GM13976 (cell line): Measurements from ENCODE around the gene RNU2-63P.

Source experiments
- DNase-seq: peaks from one replicate; pipeline ENCODE4 v3.0.0; 2012; ENCODE audit warnings: low spot score
- in situ Hi-C: fragments of 300-500 bp; cut with MboI; formaldehyde crosslinking; loops from one replicate; pipeline ENCODE4 v1.12.0; 2022; ENCODE audit warnings: low sequenced_read_pairs, mixed read lengths, inconsistent platforms; ENCODE audit not compliant: unreplicated experiment
- TF ChIP-seq, protein P1 (sequence below): IDR thresholded peaks from 2 replicates; pipeline ENCODE4 v1.5.1; 2012; ENCODE audit warnings: borderline replicate concordance, mild to moderate bottlenecking; ENCODE audit not compliant: insufficient read depth; ENCODE audit errors: extremely low read depth, missing control alignments, control extremely low read depth

RNU2-63P gene

GRCh38 chr2:88055371-88056128, 39.2 kb upstream of the RNU2-63P start, which contains the start of gene KRCC1:
Gene KRCC1 (minus strand): TSS chr2:88055783. CDS start chr2:88028563, 27,220 bp downstream.
- DNase-seq, result peak; percentile 97
- in situ Hi-C loops, result loop anchor here (25.0 kb wide), 1 partner anchor 607 kb away; no protein-coding TSS in a partner anchor
- TF ChIP-seq, protein P1, sequence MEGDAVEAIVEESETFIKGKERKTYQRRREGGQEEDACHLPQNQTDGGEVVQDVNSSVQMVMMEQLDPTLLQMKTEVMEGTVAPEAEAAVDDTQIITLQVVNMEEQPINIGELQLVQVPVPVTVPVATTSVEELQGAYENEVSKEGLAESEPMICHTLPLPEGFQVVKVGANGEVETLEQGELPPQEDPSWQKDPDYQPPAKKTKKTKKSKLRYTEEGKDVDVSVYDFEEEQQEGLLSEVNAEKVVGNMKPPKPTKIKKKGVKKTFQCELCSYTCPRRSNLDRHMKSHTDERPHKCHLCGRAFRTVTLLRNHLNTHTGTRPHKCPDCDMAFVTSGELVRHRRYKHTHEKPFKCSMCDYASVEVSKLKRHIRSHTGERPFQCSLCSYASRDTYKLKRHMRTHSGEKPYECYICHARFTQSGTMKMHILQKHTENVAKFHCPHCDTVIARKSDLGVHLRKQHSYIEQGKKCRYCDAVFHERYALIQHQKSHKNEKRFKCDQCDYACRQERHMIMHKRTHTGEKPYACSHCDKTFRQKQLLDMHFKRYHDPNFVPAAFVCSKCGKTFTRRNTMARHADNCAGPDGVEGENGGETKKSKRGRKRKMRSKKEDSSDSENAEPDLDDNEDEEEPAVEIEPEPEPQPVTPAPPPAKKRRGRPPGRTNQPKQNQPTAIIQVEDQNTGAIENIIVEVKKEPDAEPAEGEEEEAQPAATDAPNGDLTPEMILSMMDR, result no peak

- in situ Hi-C loops, result loop anchor here (25.0 kb wide), 1 partner anchor 607 kb away; no protein-coding TSS in a partner anchor
- TF ChIP-seq, protein P1, result no peak
- peak; percentile 24 for DNase-seq
Observed at GRCh38 chr2:88054782-88055370, 38.5 kb upstream of the RNU2-63P start.

GRCh38 chr2:88053934-88054781, 37.8 kb upstream of the RNU2-63P start:
- in situ Hi-C loops, result loop anchor here (25.0 kb wide), 1 partner anchor 608 kb away; no protein-coding TSS in a partner anchor
- DNase-seq, result no peak
- TF ChIP-seq, protein P1, result no peak

GRCh38 chr2:88053296-88053695, 36.9 kb upstream of the RNU2-63P start:
- DNase-seq, result no peak
- TF ChIP-seq, protein P1, result no peak
- in situ Hi-C loops, result loop anchor here (25.0 kb wide), 1 partner anchor 609 kb away; no protein-coding TSS in a partner anchor

DNA sequence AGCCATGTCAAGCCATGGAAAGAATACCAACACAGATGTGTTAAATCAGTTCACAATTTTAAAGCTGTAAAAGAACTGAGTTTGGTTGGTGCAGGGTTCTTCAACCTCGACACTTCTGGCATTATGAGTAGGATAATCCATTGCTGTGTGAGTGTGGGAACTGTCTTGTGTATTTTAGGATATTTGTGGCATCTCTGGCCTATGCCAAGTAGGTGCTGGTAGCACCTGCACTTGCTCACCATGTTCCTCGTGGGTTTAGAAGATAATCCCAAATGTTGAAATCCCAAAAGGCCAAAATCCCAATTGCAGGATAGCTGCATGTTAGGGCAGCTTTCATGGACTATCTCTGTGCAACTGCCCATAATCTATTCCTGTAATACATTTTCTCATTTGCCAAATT, 35.4 kb upstream of the RNU2-63P start:
- TF ChIP-seq, protein P1, result no peak
- no peak for DNase-seq
- in situ Hi-C loops, result loop anchor here (25.0 kb wide), 1 partner anchor 611 kb away; no protein-coding TSS in a partner anchor

GRCh38 chr2:88049622-88050021, 33.3 kb upstream of the RNU2-63P start:
- in situ Hi-C loops, result loop anchor here (25.0 kb wide), 1 partner anchor 613 kb away; no protein-coding TSS in a partner anchor
- no peak for DNase-seq
- TF ChIP-seq, protein P1, result no peak
